SK-N-MC (cell line): ENCODE measurements around the gene DGKB.

Experiments
- DNase-seq: peaks from one replicate; pipeline ENCODE4 v3.0.0-alpha.2; 2011; ENCODE audit warnings: low read depth, low spot score
- H3K27ac ChIP-seq: fragments of 200-600 bp; sonication (generic); 2 replicates; pipeline ENCODE4 v1.5.1; 2016; ENCODE audit warnings: mixed run types
- H3K36me3 ChIP-seq: fragments of 200-600 bp; sonication (generic); 2 replicates; pipeline ENCODE4 v1.6.1; 2017; ENCODE audit warnings: antibody characterized with exemption, low read length, mixed read lengths; ENCODE audit not compliant: insufficient read depth
- H3K4me3 ChIP-seq: fragments of 200-600 bp; sonication (generic); 2 replicates; pipeline ENCODE4 v1.5.1; 2016
- H3K9ac ChIP-seq: fragments of 200-600 bp; sonication (generic); 2 replicates; pipeline ENCODE4 v1.8.0; 2017; ENCODE audit warnings: mixed run types, mixed read lengths; ENCODE audit not compliant: insufficient read length
- H3K9me3 ChIP-seq: fragments of 200-600 bp; sonication (generic); 2 replicates; pipeline ENCODE4 v1.6.1; 2017; ENCODE audit warnings: low read depth, mild to moderate bottlenecking, antibody characterized with exemption, low read length, moderate library complexity, mixed read lengths
- EZH2 ChIP-seq: fragments of 200-600 bp; sonication (generic); IDR thresholded peaks from one replicate; pipeline ENCODE4 v1.6.1; 2017; ENCODE audit warnings: antibody characterized with exemption
- FOXP2 ChIP-seq: optimal IDR thresholded peaks from 2 replicates; pipeline ENCODE3; 2011; ENCODE audit warnings: mild to moderate bottlenecking, moderate library complexity; ENCODE audit not compliant: insufficient read depth; ENCODE audit errors: extremely low read length, control extremely low read depth
- POLR2AphosphoS5 ChIP-seq: IDR thresholded peaks from 2 replicates; pipeline ENCODE4 v1.6.1; 2012; ENCODE audit warnings: mild to moderate bottlenecking, low read depth, low read length, borderline replicate concordance

DGKB gene

GRCh38 chr7:14805105-14805719 is 97.3 kb downstream of the DGKB start:
- TF ChIP-seq POLR2AphosphoS5: no peak
- TF ChIP-seq EZH2: no peak
- no peak for TF ChIP-seq FOXP2
- Histone ChIP-seq H3K4me3 (no peak overlapping the region), H3K9ac (no peak overlapping the region), H3K27ac (no peak overlapping the region), H3K9me3 (no peaks in the 10 kb centered on the region), H3K36me3 (no peaks in the 10 kb centered on the region)
- DNase-seq: no peak

- Histone ChIP-seq H3K9ac (no peak overlapping the region), H3K27ac (no peak overlapping the region), H3K4me3 (no peak overlapping the region), H3K36me3 (no peaks in the 10 kb centered on the region), H3K9me3 (no peaks in the 10 kb centered on the region)
- TF ChIP-seq POLR2AphosphoS5 (no peak), FOXP2 (no peak), EZH2 (no peak)
- DNase-seq: no peak
Measured at GRCh38 chr7:14800664-14801063, 101.9 kb downstream of the DGKB start.

- DNase-seq: no peak
- TF ChIP-seq EZH2 (no peak), FOXP2 (no peak), POLR2AphosphoS5 (no peak)
- H3K9ac ChIP-seq: no peak overlapping the region
- no peaks in the 10 kb centered on the region for H3K9me3 ChIP-seq
- no peak overlapping the region for H3K4me3 ChIP-seq
- no peak overlapping the region for H3K27ac ChIP-seq
- no peaks in the 10 kb centered on the region for H3K36me3 ChIP-seq
Measured at GRCh38 chr7:14793151-14793550, 109.4 kb downstream of the DGKB start.

- DNase-seq: no peak
- H3K9ac ChIP-seq: no peak overlapping the region
- no peaks in the 10 kb centered on the region for H3K36me3 ChIP-seq
- no peak overlapping the region for H3K4me3 ChIP-seq
- H3K27ac ChIP-seq: no peak overlapping the region
- TF ChIP-seq EZH2 (no peak), FOXP2 (no peak), POLR2AphosphoS5 (no peak)
- no peaks in the 10 kb centered on the region for H3K9me3 ChIP-seq
Measured at GRCh38 chr7:14787551-14787950, 115.0 kb downstream of the DGKB start.

GRCh38 chr7:14786314-14786895 is 116.1 kb downstream of the DGKB start:
- H3K9me3 ChIP-seq: no peaks in the 10 kb centered on the region
- no peak overlapping the region for H3K9ac ChIP-seq
- H3K4me3 ChIP-seq: no peak overlapping the region
- no peaks in the 10 kb centered on the region for H3K36me3 ChIP-seq
- no peak for DNase-seq
- TF ChIP-seq POLR2AphosphoS5: no peak
- no peak for TF ChIP-seq EZH2
- TF ChIP-seq FOXP2: no peak
- H3K27ac ChIP-seq: no peak overlapping the region

- Histone ChIP-seq H3K9me3 (no peaks in the 10 kb centered on the region), H3K9ac (no peak overlapping the region), H3K36me3 (no peaks in the 10 kb centered on the region), H3K4me3 (no peak overlapping the region), H3K27ac (no peak overlapping the region)
- no peak for DNase-seq
- no peak for TF ChIP-seq FOXP2
- TF ChIP-seq EZH2: no peak
- TF ChIP-seq POLR2AphosphoS5: no peak
Measured at GRCh38 chr7:14777806-14778205, 124.7 kb downstream of the DGKB start.

- H3K36me3 ChIP-seq: no peaks in the 10 kb centered on the region
- TF ChIP-seq FOXP2 (no peak), EZH2 (no peak), POLR2AphosphoS5 (no peak)
Measured at GRCh38 chr7:14776266-14776665, 126.3 kb downstream of the DGKB start.

GRCh38 chr7:14773729-14774271 is 128.8 kb downstream of the DGKB start:
- no peaks in the 10 kb centered on the region for H3K9me3 ChIP-seq
- TF ChIP-seq POLR2AphosphoS5 (no peak), EZH2 (no peak), FOXP2 (no peak)
- no peak overlapping the region for H3K27ac ChIP-seq
- DNase-seq: no peak
- H3K36me3 ChIP-seq: no peaks in the 10 kb centered on the region
- H3K4me3 ChIP-seq: no peak overlapping the region
- no peak overlapping the region for H3K9ac ChIP-seq

More at GRCh38 chr7:14776266-14776665, 126.3 kb downstream of the DGKB start:
- H3K9ac ChIP-seq: no peak overlapping the region
- no peaks in the 10 kb centered on the region for H3K9me3 ChIP-seq
- H3K4me3 ChIP-seq: no peak overlapping the region
- no peak for DNase-seq
- H3K27ac ChIP-seq: no peak overlapping the region

- H3K36me3 ChIP-seq: no peaks in the 10 kb centered on the region
- DNase-seq: no peak
- H3K9ac ChIP-seq: no peak overlapping the region
- no peak overlapping the region for H3K27ac ChIP-seq
- TF ChIP-seq POLR2AphosphoS5: no peak
- TF ChIP-seq FOXP2: no peak
- TF ChIP-seq EZH2: no peak
- no peak overlapping the region for H3K4me3 ChIP-seq
- H3K9me3 ChIP-seq: no peaks in the 10 kb centered on the region
Measured at GRCh38 chr7:14770614-14771013, 131.9 kb downstream of the DGKB start.
